ENCODE results near the gene RASL12.
"Not testable (repeated sequence)": the region's sequence is repeated elsewhere in the genome, so short reads cannot be mapped to it uniquely, and the experiment has no call there.

RASL12 gene

GRCh38 chr15:65075607-65076395, 8.0 kb upstream of the RASL12 start:
- not testable (repeated sequence) for DNase-seq (ENCODE audit: low read depth in 3 of 3, low spot score in 1 of 3)

GRCh38 chr15:65074946-65075345, 7.2 kb upstream of the RASL12 start:
- DNase-seq (ENCODE audit: low read depth in 3 of 3, low spot score in 1 of 3) = not testable (repeated sequence)

GRCh38 chr15:65072617-65073016, 4.8 kb upstream of the RASL12 start:
- DNase-seq (ENCODE audit: low read depth in 3 of 3, low spot score in 1 of 3) = no peak

- DNase-seq (ENCODE audit: low read depth in 3 of 3, low spot score in 1 of 3) = no peak
Observed at GRCh38 chr15:65072027-65072426, 4.2 kb upstream of the RASL12 start.

GRCh38 chr15:65071381-65071811, 3.6 kb upstream of the RASL12 start:
- no peak for DNase-seq (ENCODE audit: low read depth in 3 of 3, low spot score in 1 of 3)

- DNase-seq (ENCODE audit: low read depth in 3 of 3, low spot score in 1 of 3) = no peak
Observed at GRCh38 chr15:65069779-65070546, 2.2 kb upstream of the RASL12 start.

GRCh38 chr15:65069179-65069578, 1.4 kb upstream of the RASL12 start:
- no peak for DNase-seq (ENCODE audit: low read depth in 3 of 3, low spot score in 1 of 3)

- DNase-seq (ENCODE audit: low read depth in 3 of 3, low spot score in 1 of 3) = no peak
Observed at GRCh38 chr15:65068403-65068788, 605 bp upstream of the RASL12 start.

- no peak for DNase-seq (ENCODE audit: low read depth in 3 of 3, low spot score in 1 of 3)
Observed at GRCh38 chr15:65067317-65067644, 510 bp downstream of the RASL12 start.

GRCh38 chr15:65066635-65067316, 1.0 kb downstream of the RASL12 start:
- DNase-seq (ENCODE audit: low read depth in 3 of 3, low spot score in 1 of 3) = no peak

GRCh38 chr15:65066001-65066634, 1.7 kb downstream of the RASL12 start:
- DNase-seq (ENCODE audit: low read depth in 3 of 3, low spot score in 1 of 3) = no peak

GRCh38 chr15:65062726-65063125, 5.1 kb downstream of the RASL12 start:
- no peak for DNase-seq (ENCODE audit: low read depth in 3 of 3, low spot score in 1 of 3)

GRCh38 chr15:65062061-65062460, 5.7 kb downstream of the RASL12 start:
- DNase-seq (ENCODE audit: low read depth in 3 of 3, low spot score in 1 of 3) = no peak

- DNase-seq (ENCODE audit: low read depth in 3 of 3, low spot score in 1 of 3) = no peak
Observed at GRCh38 chr15:65060641-65061397, 7.0 kb downstream of the RASL12 start.

- DNase-seq (ENCODE audit: low read depth in 3 of 3, low spot score in 1 of 3) = no peak
Observed at GRCh38 chr15:65059931-65060596, 7.7 kb downstream of the RASL12 start.

GRCh38 chr15:65059369-65059750, 8.4 kb downstream of the RASL12 start:
- DNase-seq (ENCODE audit: low read depth in 3 of 3, low spot score in 1 of 3) = no peak

- DNase-seq (ENCODE audit: low read depth in 3 of 3, low spot score in 1 of 3) = no peak
Observed at GRCh38 chr15:65058394-65059368, 9.1 kb downstream of the RASL12 start.

- DNase-seq (ENCODE audit: low read depth in 3 of 3, low spot score in 1 of 3) = no peak
Observed at GRCh38 chr15:65057549-65057940, 10.2 kb downstream of the RASL12 start.

- DNase-seq (ENCODE audit: low read depth in 3 of 3, low spot score in 1 of 3) = no peak
Observed at GRCh38 chr15:65056868-65057548, 10.8 kb downstream of the RASL12 start.

All from stimulated activated CD4-positive, alpha-beta T cell treated with anti-CD3 and anti-CD28 coated beads, TNF-alpha, amount 100 ng/mL, for 1 hour (primary cell).